ENCODE data around the gene NECAP2. TPM values are rescaled to one million over a fixed set of nuclear protein-coding genes. Genes with fewer than 3 reads are reported as not detected.
"Not testable (repeated sequence)": the region's sequence is repeated elsewhere in the genome, so short reads cannot be mapped to it uniquely, and the experiment has no call there.

Gene NECAP2
- polyA plus RNA-seq, 2 donors: 26.3 to 32.5 TPM

DNA sequence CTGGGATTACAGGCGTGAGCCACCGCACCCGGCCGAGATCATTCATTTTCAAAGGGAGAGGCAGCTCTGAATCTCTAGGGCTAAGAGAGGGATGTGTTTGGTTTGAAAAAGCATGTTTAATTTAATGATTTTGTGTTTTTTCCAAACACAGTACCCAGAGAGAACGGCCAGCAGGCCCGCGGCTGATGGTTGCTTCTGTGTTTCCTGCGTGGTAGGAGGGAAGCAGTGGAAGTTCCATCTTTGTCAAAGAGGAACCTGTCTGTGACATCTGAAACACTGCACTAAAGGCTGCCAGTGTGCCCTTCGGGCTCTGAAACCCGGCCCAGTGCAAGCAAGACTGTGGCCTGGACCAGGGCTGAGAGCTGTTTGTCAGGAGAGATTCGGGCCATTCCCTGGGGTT, 59.9 kb downstream of the NECAP2 start:
- 88 to 91% methylated on average over 11 of the region's 11 CpGs for WGBS, 2 donors
- H3K27ac ChIP-seq (ENCODE audit: low read depth in 2 of 2, low read length in 1 of 2); H3K4me1 ChIP-seq (ENCODE audit: control insufficient read depth in 2 of 2, insufficient read depth in 2 of 2, low read length in 1 of 2); H3K36me3 ChIP-seq (ENCODE audit: control insufficient read depth in 2 of 2, insufficient read depth in 2 of 2, low read length in 1 of 2); H3K27me3 ChIP-seq (ENCODE audit: control insufficient read depth in 1 of 2, insufficient read depth in 2 of 2, low read length in 2 of 2); H3K4me3 ChIP-seq (ENCODE audit: low read depth in 1 of 2, low read length in 2 of 2); H3K9me3 ChIP-seq (ENCODE audit: control insufficient read depth in 2 of 2, insufficient read depth in 1 of 2, low read depth in 1 of 2, low read length in 1 of 2): not testable (repeated sequence)

DNA sequence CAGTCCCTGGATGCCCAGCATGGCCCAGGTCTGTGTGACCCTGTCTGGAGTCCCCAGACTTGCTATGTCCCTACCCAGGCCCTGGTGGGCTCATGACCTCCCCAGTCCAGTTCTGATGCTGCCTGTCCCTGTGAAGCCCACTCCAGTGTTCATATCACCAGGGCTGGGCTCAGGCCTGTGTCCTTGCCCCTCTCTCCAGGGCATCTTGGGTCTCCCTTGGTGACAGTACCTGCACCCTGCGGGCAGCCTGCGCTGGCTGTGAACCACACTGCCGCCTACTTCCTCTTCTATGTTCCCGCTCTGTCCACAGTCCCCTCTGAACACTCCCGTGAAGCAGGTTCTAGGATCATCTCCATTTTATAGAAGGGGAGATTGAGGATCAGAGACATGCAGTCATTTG, 60.5 kb downstream of the NECAP2 start:
- not testable (repeated sequence) for H3K27me3 ChIP-seq (ENCODE audit: control insufficient read depth in 1 of 2, insufficient read depth in 2 of 2, low read length in 2 of 2); H3K27ac ChIP-seq (ENCODE audit: low read depth in 2 of 2, low read length in 1 of 2); H3K4me3 ChIP-seq (ENCODE audit: low read depth in 1 of 2, low read length in 2 of 2); H3K9me3 ChIP-seq (ENCODE audit: control insufficient read depth in 2 of 2, insufficient read depth in 1 of 2, low read depth in 1 of 2, low read length in 1 of 2); H3K4me1 ChIP-seq (ENCODE audit: control insufficient read depth in 2 of 2, insufficient read depth in 2 of 2, low read length in 1 of 2); H3K36me3 ChIP-seq (ENCODE audit: control insufficient read depth in 2 of 2, insufficient read depth in 2 of 2, low read length in 1 of 2)
- 90% methylated on average over 5 of the region's 5 CpGs for WGBS, 2 donors

- not testable (repeated sequence) for H3K4me1 ChIP-seq (ENCODE audit: control insufficient read depth in 2 of 2, insufficient read depth in 2 of 2, low read length in 1 of 2); H3K9me3 ChIP-seq (ENCODE audit: control insufficient read depth in 2 of 2, insufficient read depth in 1 of 2, low read depth in 1 of 2, low read length in 1 of 2); H3K27me3 ChIP-seq (ENCODE audit: control insufficient read depth in 1 of 2, insufficient read depth in 2 of 2, low read length in 2 of 2); H3K27ac ChIP-seq (ENCODE audit: low read depth in 2 of 2, low read length in 1 of 2); H3K36me3 ChIP-seq (ENCODE audit: control insufficient read depth in 2 of 2, insufficient read depth in 2 of 2, low read length in 1 of 2); H3K4me3 ChIP-seq (ENCODE audit: low read depth in 1 of 2, low read length in 2 of 2)
- WGBS, 2 donors: 72 to 80% methylated on average over 8 of the region's 8 CpGs
These were observed 60.9 kb downstream of the NECAP2 start for GRCh38 chr1:16501446-16501845.

DNA sequence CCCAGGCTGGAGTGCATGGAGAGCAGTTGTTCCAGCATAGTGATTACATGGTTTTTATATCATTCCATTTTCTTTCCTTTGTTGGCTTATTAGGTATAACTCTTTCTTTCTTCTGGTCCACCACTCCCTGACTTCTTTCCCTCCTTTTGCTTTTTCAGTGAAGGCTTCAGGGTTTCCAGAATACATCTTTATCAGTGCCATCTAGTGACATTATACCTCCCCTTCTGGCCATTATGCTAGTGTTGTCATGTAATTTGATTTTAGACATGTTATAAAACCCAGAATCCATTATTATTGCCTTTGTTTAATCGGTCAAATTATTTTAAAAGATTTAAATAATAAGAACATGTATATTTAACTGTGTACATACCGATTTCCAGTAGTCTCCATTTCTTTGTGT, 63.0 kb downstream of the NECAP2 start:
- Histone ChIP-seq H3K36me3 (ENCODE audit: control insufficient read depth in 2 of 2, insufficient read depth in 2 of 2, low read length in 1 of 2) (no peaks in the 10 kb centered on the region), H3K4me1 (ENCODE audit: control insufficient read depth in 2 of 2, insufficient read depth in 2 of 2, low read length in 1 of 2) (peaks cover 0 to 3% of the 10 kb centered on the region in 2 donors), H3K4me3 (ENCODE audit: low read depth in 1 of 2, low read length in 2 of 2) (no peak overlapping the region), H3K27me3 (ENCODE audit: control insufficient read depth in 1 of 2, insufficient read depth in 2 of 2, low read length in 2 of 2) (no peaks in the 10 kb centered on the region), H3K9me3 (ENCODE audit: control insufficient read depth in 2 of 2, insufficient read depth in 1 of 2, low read depth in 1 of 2, low read length in 1 of 2) (peaks cover 0 to 2% of the 10 kb centered on the region in 2 donors), H3K27ac (ENCODE audit: low read depth in 2 of 2, low read length in 1 of 2) (no peak overlapping the region)
- WGBS, 2 donors: 82 to 85% methylated on average over 2 of the region's 2 CpGs

DNA sequence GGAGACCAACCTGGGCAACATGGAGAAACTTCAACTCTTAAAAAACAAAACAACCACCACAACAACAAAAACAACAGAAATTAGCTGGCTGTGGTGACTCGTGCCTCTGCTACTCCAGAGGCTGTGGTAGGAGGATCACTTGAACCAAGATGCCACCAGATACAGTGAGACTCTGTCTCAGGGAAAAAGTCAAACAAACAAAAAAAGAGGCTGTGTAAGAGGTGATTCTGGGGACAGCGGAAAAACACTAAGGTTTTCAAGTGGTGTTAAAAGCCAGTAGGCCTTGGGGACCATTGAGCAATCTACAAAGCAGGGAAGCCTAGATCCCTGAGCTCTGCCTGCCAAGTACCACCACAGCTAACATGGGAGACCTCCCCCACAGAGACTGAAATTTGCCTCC, 65.3 kb downstream of the NECAP2 start:
- 90 to 95% methylated on average over 2 of the region's 2 CpGs for WGBS, 2 donors
- not testable (repeated sequence) for H3K4me3 ChIP-seq (ENCODE audit: low read depth in 1 of 2, low read length in 2 of 2); H3K36me3 ChIP-seq (ENCODE audit: control insufficient read depth in 2 of 2, insufficient read depth in 2 of 2, low read length in 1 of 2); H3K27ac ChIP-seq (ENCODE audit: low read depth in 2 of 2, low read length in 1 of 2); H3K27me3 ChIP-seq (ENCODE audit: control insufficient read depth in 1 of 2, insufficient read depth in 2 of 2, low read length in 2 of 2); H3K4me1 ChIP-seq (ENCODE audit: control insufficient read depth in 2 of 2, insufficient read depth in 2 of 2, low read length in 1 of 2); H3K9me3 ChIP-seq (ENCODE audit: control insufficient read depth in 2 of 2, insufficient read depth in 1 of 2, low read depth in 1 of 2, low read length in 1 of 2)

DNA sequence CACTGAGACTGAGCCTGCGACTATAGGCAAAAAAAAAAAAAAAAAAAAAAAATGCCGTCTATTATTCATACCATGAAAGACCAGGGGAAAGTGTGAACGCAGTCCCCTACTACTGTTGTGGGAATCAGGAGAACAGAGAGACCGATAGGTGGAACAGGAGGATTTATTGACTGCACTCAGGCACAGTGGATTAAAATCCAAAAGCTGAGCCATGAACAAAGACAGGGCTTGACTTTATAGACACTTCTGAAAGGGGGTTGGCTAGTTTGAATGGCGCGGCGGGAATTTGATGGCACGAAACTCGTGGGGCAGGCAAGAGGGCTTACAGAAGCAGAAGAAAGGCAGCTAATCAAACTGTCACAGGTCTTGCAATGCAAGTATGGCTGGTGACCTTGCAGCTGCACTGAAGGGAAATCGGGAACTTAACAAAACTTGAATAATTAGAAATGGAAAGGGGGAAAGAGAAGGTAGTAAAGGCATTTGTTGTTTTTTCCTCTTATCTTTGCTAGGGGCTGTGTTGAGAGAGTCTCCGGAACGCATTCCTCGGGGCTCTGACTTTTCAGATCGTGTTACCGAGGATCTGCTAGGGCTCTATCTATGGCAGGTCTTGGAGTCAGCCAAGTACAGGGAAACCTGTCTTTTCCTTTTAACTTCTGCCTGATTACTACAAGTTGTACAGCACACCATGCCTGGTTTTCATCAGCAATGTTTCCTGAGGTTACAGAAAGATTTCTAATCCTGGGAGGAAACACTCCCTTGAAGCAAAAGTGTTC, 66.0 kb downstream of the NECAP2 start:
- not testable (repeated sequence) for H3K4me3 ChIP-seq (ENCODE audit: low read depth in 1 of 2, low read length in 2 of 2); H3K9me3 ChIP-seq (ENCODE audit: control insufficient read depth in 2 of 2, insufficient read depth in 1 of 2, low read depth in 1 of 2, low read length in 1 of 2); H3K36me3 ChIP-seq (ENCODE audit: control insufficient read depth in 2 of 2, insufficient read depth in 2 of 2, low read length in 1 of 2); H3K27ac ChIP-seq (ENCODE audit: low read depth in 2 of 2, low read length in 1 of 2); H3K27me3 ChIP-seq (ENCODE audit: control insufficient read depth in 1 of 2, insufficient read depth in 2 of 2, low read length in 2 of 2); H3K4me1 ChIP-seq (ENCODE audit: control insufficient read depth in 2 of 2, insufficient read depth in 2 of 2, low read length in 1 of 2)
- 71 to 85% methylated on average over 15 of the region's 15 CpGs for WGBS, 2 donors

DNA sequence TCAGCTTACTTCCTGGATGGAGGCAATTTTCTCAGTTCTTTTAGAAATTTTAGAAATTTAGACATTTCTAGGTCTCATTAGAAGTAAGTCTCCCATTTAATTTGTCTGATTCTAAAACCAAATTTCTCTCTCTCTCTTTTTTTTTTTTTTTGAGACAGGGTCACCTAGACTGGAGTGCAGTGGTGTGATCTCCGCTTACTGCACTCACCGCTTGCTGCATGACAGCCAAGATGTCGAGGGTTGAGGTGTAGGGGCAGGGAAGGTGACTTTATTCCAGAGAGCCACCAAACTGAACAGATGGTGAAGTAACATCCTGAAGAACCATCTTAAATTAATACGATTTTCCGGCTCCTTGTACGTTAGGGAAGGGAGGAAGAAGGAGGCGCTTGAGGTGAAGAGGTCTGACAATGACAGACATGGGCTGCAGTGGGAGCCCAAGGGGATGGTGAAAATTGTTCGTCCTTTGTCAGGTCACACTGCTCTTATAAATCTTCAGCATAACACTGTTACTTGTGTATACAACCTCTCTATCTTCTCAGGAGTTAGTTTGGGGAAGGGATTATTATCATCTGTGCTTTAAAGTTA, 68.4 kb downstream of the NECAP2 start:
- WGBS, 2 donors: 76 to 82% methylated on average over 8 of the region's 8 CpGs
- not testable (repeated sequence) for H3K36me3 ChIP-seq (ENCODE audit: control insufficient read depth in 2 of 2, insufficient read depth in 2 of 2, low read length in 1 of 2); H3K9me3 ChIP-seq (ENCODE audit: control insufficient read depth in 2 of 2, insufficient read depth in 1 of 2, low read depth in 1 of 2, low read length in 1 of 2); H3K4me1 ChIP-seq (ENCODE audit: control insufficient read depth in 2 of 2, insufficient read depth in 2 of 2, low read length in 1 of 2); H3K4me3 ChIP-seq (ENCODE audit: low read depth in 1 of 2, low read length in 2 of 2); H3K27me3 ChIP-seq (ENCODE audit: control insufficient read depth in 1 of 2, insufficient read depth in 2 of 2, low read length in 2 of 2); H3K27ac ChIP-seq (ENCODE audit: low read depth in 2 of 2, low read length in 1 of 2)

Other genes with a start within 250 kb of the NECAP2 start
- gene ARHGEF19, start 228.1 kb upstream of the NECAP2 start, polyA plus RNA-seq: 10 to 100 TPM; 20.1 to 31.1 TPM
- gene CPLANE2, start 203.5 kb upstream of the NECAP2 start, polyA plus RNA-seq: 1 to 10 TPM; 3.2 to 4.1 TPM
- 10 to 100 TPM; 11.6 to 12.4 TPM for gene FBXO42, start 88.2 kb upstream of the NECAP2 start, polyA plus RNA-seq
- 10 to 100 TPM; 48.5 to 69.6 TPM for gene SZRD1, start 73.5 kb upstream of the NECAP2 start, polyA plus RNA-seq
- under 1 TPM; 0.08 to 0.13 TPM for gene SPATA21, start 3.3 kb upstream of the NECAP2 start, polyA plus RNA-seq
- gene RNU1-1, start 73.6 kb downstream of the NECAP2 start, polyA plus RNA-seq: not detected
- 1 to 10 TPM; 3.5 to 5.4 TPM for gene NBPF1, start 172.8 kb downstream of the NECAP2 start, polyA plus RNA-seq
- gene RNU1-3, start 226.2 kb downstream of the NECAP2 start, polyA plus RNA-seq: not detected